22Rv1 (cell line): ENCODE measurements around the gene KIZ.

ENCODE experiments used
- ZFX ChIP-seq: fragments of 450-650 bp; IDR thresholded peaks from 2 replicates; pipeline ENCODE4 v1.6.1; 2017; ENCODE audit warnings: antibody characterized with exemption, borderline replicate concordance
- TF ChIP-seq, protein P1 (sequence below): fragments of 450-650 bp; IDR thresholded peaks from 2 replicates; pipeline ENCODE4 v1.5.1; 2017; ENCODE audit warnings: mild to moderate bottlenecking

DNA sequence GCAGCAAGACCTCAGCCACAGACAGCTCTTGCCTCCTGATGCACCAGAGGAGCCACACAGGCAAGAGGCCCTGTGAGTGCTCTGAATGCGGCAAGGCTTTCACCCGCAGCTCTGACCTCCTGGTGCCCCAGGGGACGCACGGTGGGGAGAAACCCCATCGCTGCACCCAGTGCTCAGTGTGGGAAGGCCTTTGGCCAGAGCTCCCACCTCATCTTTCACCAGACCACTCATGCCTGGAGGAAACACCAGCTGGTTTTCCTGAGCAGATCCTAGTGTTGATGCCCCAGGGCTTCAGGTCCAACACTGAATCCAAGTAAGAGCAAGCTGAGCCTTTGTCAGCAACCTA, 140.3 kb downstream of the KIZ start:
- TF ChIP-seq ZFX = no peak
- TF ChIP-seq, protein P1, sequence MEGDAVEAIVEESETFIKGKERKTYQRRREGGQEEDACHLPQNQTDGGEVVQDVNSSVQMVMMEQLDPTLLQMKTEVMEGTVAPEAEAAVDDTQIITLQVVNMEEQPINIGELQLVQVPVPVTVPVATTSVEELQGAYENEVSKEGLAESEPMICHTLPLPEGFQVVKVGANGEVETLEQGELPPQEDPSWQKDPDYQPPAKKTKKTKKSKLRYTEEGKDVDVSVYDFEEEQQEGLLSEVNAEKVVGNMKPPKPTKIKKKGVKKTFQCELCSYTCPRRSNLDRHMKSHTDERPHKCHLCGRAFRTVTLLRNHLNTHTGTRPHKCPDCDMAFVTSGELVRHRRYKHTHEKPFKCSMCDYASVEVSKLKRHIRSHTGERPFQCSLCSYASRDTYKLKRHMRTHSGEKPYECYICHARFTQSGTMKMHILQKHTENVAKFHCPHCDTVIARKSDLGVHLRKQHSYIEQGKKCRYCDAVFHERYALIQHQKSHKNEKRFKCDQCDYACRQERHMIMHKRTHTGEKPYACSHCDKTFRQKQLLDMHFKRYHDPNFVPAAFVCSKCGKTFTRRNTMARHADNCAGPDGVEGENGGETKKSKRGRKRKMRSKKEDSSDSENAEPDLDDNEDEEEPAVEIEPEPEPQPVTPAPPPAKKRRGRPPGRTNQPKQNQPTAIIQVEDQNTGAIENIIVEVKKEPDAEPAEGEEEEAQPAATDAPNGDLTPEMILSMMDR = no peak
